ENCODE measurements around the gene HS6ST3. TPM values are rescaled to one million over a fixed set of nuclear protein-coding genes. Genes with fewer than 3 reads are reported as not detected.

Gene HS6ST3
- total RNA-seq, 4 donors from 2014 or later, result 0.97 to 2.2 (median 2.0) TPM

DNA sequence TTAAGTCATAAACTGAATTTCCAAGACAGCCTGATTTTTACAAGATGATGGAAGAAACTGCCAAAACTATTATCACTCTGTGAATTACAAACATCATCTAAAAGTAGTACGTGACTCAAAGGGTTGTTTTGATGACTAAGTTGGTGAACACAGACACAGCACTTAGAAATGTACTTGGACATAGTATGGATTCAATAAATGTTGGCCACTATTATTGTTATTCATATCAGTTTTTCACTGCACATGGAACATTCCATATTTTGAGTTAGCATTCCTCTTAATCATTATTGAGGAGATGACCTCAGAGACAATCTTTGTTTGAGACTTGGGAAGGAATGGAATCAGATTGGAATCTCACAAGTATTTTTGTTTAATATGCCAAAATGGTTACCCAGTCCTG lies 731.5 kb downstream of the HS6ST3 start:
- Histone ChIP-seq H3K9me3 (no peaks in the 10 kb centered on the region), H3K27me3 (no peaks in the 10 kb centered on the region), H3K4me3 (no peak overlapping the region), H3K4me1 (no peaks in the 10 kb centered on the region), H3K36me3 (no peaks in the 10 kb centered on the region), H3K27ac (no peak overlapping the region)
- no peak for DNase-seq
- in situ Hi-C loops (cut with MboI; ENCODE audit: low sequenced_read_pairs in 4 of 4) (loop anchor here in 1 of 4 donors (25.0 kb wide), 1 partner anchor 809 kb away; no protein-coding TSS in a partner anchor), intact Hi-C loops (cut with DNase I; ENCODE audit: low total_unique reads) (no loop called here)
- TF ChIP-seq, protein P1, sequence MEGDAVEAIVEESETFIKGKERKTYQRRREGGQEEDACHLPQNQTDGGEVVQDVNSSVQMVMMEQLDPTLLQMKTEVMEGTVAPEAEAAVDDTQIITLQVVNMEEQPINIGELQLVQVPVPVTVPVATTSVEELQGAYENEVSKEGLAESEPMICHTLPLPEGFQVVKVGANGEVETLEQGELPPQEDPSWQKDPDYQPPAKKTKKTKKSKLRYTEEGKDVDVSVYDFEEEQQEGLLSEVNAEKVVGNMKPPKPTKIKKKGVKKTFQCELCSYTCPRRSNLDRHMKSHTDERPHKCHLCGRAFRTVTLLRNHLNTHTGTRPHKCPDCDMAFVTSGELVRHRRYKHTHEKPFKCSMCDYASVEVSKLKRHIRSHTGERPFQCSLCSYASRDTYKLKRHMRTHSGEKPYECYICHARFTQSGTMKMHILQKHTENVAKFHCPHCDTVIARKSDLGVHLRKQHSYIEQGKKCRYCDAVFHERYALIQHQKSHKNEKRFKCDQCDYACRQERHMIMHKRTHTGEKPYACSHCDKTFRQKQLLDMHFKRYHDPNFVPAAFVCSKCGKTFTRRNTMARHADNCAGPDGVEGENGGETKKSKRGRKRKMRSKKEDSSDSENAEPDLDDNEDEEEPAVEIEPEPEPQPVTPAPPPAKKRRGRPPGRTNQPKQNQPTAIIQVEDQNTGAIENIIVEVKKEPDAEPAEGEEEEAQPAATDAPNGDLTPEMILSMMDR (IDR thresholded peaks at IDR 0.05 in 4 of 5, conservative IDR thresholded peaks at IDR 0.05 in 1 of 5), result no peak
- no peak for TF ChIP-seq POLR2A (IDR thresholded peaks at IDR 0.05)
- no peak for ATAC-seq

DNA sequence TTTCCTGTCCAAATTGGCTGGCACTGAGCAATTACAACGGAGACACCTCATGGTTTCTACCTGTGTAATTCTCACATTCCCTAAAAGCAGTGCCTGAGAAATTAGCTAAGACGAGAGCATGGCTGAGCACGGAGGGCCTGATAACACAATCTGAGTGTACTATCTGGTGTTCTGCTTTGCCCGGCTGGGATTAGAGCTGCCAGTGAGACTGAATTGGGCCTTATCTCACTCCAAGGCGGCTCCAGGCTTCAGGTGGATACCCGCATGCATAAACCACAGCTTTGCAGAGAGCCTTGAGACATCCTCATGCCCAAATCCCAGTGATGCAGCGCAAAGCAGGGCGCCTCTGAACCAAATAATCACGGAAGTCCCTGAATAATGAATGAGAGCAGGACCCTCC lies 732.1 kb downstream of the HS6ST3 start:
- Histone ChIP-seq H3K27me3 (no peaks in the 10 kb centered on the region), H3K27ac (no peak overlapping the region), H3K36me3 (no peaks in the 10 kb centered on the region), H3K4me1 (no peaks in the 10 kb centered on the region), H3K4me3 (no peak overlapping the region), H3K9me3 (no peaks in the 10 kb centered on the region)
- no peak for TF ChIP-seq POLR2A (IDR thresholded peaks at IDR 0.05)
- TF ChIP-seq, protein P1 (IDR thresholded peaks at IDR 0.05 in 4 of 5, conservative IDR thresholded peaks at IDR 0.05 in 1 of 5), result no peak
- DNase-seq (no peak), ATAC-seq (no peak)
- in situ Hi-C loops (cut with MboI; ENCODE audit: low sequenced_read_pairs in 4 of 4), result loop anchor here in 1 of 4 donors (25.0 kb wide), 1 partner anchor 810 kb away; no protein-coding TSS in a partner anchor
- intact Hi-C loops (cut with DNase I; ENCODE audit: low total_unique reads), result no loop called here

DNA sequence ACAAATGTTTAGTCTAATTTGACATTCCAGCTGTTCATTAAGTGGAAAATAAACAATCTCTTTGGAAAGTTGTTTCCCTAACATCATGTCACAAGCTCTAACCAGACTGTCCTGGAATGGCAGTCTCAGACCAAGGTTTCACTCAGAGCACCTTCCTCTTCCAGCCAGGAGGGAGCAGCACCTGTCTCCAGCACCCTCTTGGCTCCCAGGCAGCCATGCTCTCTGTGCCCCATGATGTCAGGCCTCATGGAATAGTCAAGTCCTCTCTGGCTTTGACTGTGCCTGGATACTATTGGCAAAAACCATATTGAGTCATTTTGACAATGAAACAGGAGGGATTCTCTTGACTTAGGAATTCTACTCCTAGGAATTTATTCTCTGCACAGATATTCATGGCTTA lies 733.0 kb downstream of the HS6ST3 start:
- Histone ChIP-seq H3K36me3 (no peaks in the 10 kb centered on the region), H3K4me3 (no peak overlapping the region), H3K27me3 (no peaks in the 10 kb centered on the region), H3K9me3 (no peaks in the 10 kb centered on the region), H3K27ac (peak overlapping the region in 1 of 4 donors; percentile 8), H3K4me1 (no peaks in the 10 kb centered on the region)
- DNase-seq, result peak in 1 of 2 donors; percentile 41
- intact Hi-C loops (cut with DNase I; ENCODE audit: low total_unique reads), result no loop called here
- in situ Hi-C loops (cut with MboI; ENCODE audit: low sequenced_read_pairs in 4 of 4), result loop anchor here in 1 of 4 donors (25.0 kb wide), 1 partner anchor 811 kb away; no protein-coding TSS in a partner anchor
- ATAC-seq, result peak; percentile 42 to 53
- TF ChIP-seq, protein P1 (IDR thresholded peaks at IDR 0.05 in 4 of 5, conservative IDR thresholded peaks at IDR 0.05 in 1 of 5), result peak in 1 of 5 experiments; percentile 18
- TF ChIP-seq POLR2A (IDR thresholded peaks at IDR 0.05), result no peak

DNA sequence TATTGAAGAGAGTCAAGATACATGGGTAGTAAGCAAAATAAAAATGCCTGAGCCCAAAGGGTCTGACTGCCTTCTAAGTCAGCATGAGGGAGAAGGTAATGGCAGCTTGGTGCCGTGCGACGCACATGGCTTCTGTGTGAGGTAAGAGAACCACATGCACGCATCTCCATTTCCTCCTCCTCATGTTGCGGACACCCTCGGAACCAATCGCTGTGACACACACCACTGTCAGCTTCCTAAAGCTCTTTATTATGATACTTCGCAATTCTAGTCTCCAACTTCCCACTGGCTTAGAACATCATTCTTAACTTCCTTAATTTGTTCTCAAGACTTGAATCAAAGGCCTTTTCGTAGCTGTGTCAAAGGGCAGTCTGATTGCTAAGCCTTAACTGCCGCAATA lies 734.2 kb downstream of the HS6ST3 start:
- no peaks in the 10 kb centered on the region for H3K27me3 ChIP-seq
- H3K4me3 ChIP-seq, result no peak overlapping the region
- in situ Hi-C loops (cut with MboI; ENCODE audit: low sequenced_read_pairs in 4 of 4) (loop anchor here in 1 of 4 donors (25.0 kb wide), 1 partner anchor 812 kb away; no protein-coding TSS in a partner anchor), intact Hi-C loops (cut with DNase I; ENCODE audit: low total_unique reads) (no loop called here)
- no peaks in the 10 kb centered on the region for H3K4me1 ChIP-seq
- H3K36me3 ChIP-seq, result no peaks in the 10 kb centered on the region
- no peak for DNase-seq
- TF ChIP-seq, protein P1 (IDR thresholded peaks at IDR 0.05 in 4 of 5, conservative IDR thresholded peaks at IDR 0.05 in 1 of 5), result no peak
- no peak for TF ChIP-seq POLR2A (IDR thresholded peaks at IDR 0.05)
- H3K27ac ChIP-seq, result no peak overlapping the region
- no peak for ATAC-seq
- no peaks in the 10 kb centered on the region for H3K9me3 ChIP-seq

DNA sequence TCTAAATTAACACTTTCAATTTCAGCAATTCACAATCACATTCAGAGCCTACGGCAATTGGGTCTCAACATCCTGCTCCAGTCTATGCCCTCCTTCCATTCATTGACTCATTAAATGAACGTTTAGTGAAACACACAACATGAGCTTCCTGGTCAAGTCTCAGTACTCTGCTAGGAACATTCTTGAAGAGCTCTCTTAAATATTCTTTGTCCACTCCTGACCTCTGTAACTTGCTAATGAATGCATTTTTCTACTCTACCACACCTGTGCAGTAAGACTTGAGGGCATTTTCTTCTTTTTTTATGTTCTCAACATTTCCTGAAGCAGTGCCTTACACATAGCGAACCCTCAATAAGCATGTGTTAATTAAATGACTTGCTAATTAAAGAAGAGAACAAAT lies 735.7 kb downstream of the HS6ST3 start:
- Histone ChIP-seq H3K27ac (no peak overlapping the region), H3K9me3 (no peaks in the 10 kb centered on the region), H3K36me3 (no peaks in the 10 kb centered on the region), H3K4me3 (no peak overlapping the region), H3K27me3 (no peaks in the 10 kb centered on the region), H3K4me1 (no peaks in the 10 kb centered on the region)
- in situ Hi-C loops (cut with MboI; ENCODE audit: low sequenced_read_pairs in 4 of 4), result no loop called here
- DNase-seq, result no peak
- intact Hi-C loops (cut with DNase I; ENCODE audit: low total_unique reads), result no loop called here
- ATAC-seq, result no peak
- TF ChIP-seq POLR2A (IDR thresholded peaks at IDR 0.05), result no peak
- TF ChIP-seq, protein P1 (IDR thresholded peaks at IDR 0.05 in 4 of 5, conservative IDR thresholded peaks at IDR 0.05 in 1 of 5), result no peak
